Myometrial cell (primary cell): ENCODE results near the gene MMP23B. TPM values are rescaled to one million over a fixed set of nuclear protein-coding genes. Genes with fewer than 3 reads are reported as not detected.

Source experiments
- total RNA-seq: library from RNA; depleted of rRNA; stranded (reverse); fragments of >200 nt; gene quantifications from 2 replicates; pipeline ENCODE4 v1.2.3, GENCODE V29; 2015

Gene MMP23B
- 0.58 and 19.3 TPM in 2 replicates for total RNA-seq

GRCh38 chr1:1631782-1632420 is at the start of gene MMP23B:
Gene MMP23B (plus strand): TSS chr1:1632173. CDS start chr1:1632219, 46 bp downstream.

DNA sequence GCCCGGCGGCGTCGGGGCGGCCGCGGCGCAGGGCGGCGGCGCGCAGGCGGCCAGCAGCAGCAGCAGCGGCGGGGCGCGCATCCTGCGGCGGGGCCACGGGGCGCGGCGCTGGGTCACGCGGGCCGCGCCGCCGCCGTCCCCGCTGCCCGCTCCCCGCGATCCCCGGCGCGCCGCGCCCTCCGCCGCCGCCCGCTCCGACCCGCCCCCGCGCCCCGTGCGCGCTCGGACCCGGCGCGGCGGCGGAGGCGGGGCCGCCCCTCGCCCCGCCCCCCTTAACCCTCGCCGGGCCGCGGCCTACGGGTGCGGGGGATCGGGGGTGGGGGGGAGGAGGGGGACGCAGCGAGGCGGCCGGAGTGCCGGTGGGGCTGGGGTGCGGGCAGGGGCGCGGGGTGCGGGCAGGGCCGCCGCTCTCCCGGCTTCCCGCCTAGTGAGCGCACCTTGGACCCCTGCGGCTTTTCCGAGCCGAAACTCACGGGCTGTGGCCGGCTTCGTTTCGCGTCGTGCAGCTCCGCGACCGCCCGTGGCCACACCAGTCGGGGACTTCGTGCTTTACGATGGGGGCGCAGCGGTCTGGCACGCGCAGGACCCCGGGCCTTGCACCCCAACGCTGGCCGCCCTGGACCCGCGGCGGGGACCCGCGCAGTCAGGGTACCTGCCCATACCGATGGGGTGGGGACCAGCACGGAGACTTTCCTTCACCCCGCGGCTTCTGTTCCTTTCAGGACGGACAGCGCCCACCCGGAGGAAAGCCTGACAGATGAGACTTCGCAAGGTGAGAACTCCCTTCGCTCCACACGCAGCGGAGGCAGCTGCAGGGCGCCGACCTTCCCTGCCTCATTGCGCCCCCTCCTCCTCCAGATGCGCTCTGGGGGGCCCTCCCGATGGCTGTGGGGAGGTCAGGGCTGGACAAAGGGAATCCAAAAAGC is 31.8 kb upstream of the MMP23B start, which contains the start of gene FNDC10:
FNDC10 (minus strand) TSS at position 201 of the 926 bp plus-strand sequence; CDS start at position 81, 120 bp downstream.

GRCh38 chr1:1615256-1616044 is 16.5 kb upstream of the MMP23B start, which contains the start of gene MIB2:
Gene MIB2 (plus strand): TSS chr1:1615500. CDS start chr1:1623453, 7,953 bp downstream.

GRCh38 chr1:1658583-1659549 is 26.9 kb downstream of the MMP23B start, which contains the start of gene CDK11B:
Gene CDK11B (minus strand): TSS chr1:1659004. CDS start chr1:1657485, 1,519 bp downstream.

Other genes starting within 250 kb of the MMP23B start
- 33.4 and 51.4 TPM in 2 replicates for gene CCNL2, start 232.8 kb upstream of the MMP23B start, total RNA-seq
- gene MRPL20, start 224.9 kb upstream of the MMP23B start, total RNA-seq = 136 and 244 TPM in 2 replicates
- 4.3 and 6.6 TPM in 2 replicates for gene ANKRD65, start 210.9 kb upstream of the MMP23B start, total RNA-seq
- 12.2 and 13.3 TPM in 2 replicates for gene VWA1, start 196.5 kb upstream of the MMP23B start, total RNA-seq
- gene ATAD3C, start 182.5 kb upstream of the MMP23B start, total RNA-seq = 0.29 and 3.4 TPM in 2 replicates
- gene ATAD3B, start 160.4 kb upstream of the MMP23B start, total RNA-seq = 29.1 and 33.2 TPM in 2 replicates
- gene ATAD3A, start 120.0 kb upstream of the MMP23B start, total RNA-seq = 58.5 and 59.7 TPM in 2 replicates
- 18.3 and 20.5 TPM in 2 replicates for gene TMEM240, start 91.5 kb upstream of the MMP23B start, total RNA-seq
- 104 and 107 TPM in 2 replicates for gene SSU72, start 57.3 kb upstream of the MMP23B start, total RNA-seq
- 0.86 and 1.4 TPM in 2 replicates for gene FNDC10, start 32.0 kb upstream of the MMP23B start, total RNA-seq
- gene MIB2, start 16.7 kb upstream of the MMP23B start, total RNA-seq = 24.3 and 33.2 TPM in 2 replicates
- 9.5 and 11.3 TPM in 2 replicates for gene CDK11B, start 26.8 kb downstream of the MMP23B start, total RNA-seq
- gene SLC35E2B, start 60.6 kb downstream of the MMP23B start, total RNA-seq = 18.2 and 24.6 TPM in 2 replicates
- gene CDK11A, start 92.2 kb downstream of the MMP23B start, total RNA-seq = 6.9 and 11.8 TPM in 2 replicates
- 38.1 and 45.0 TPM in 2 replicates for gene NADK, start 146.3 kb downstream of the MMP23B start, total RNA-seq